Retina (tissue), 1 donor: ENCODE measurements around the gene PID1.

Experiments
- DNase-seq: peaks from one replicate; pipeline ENCODE4 v3.0.0-alpha.2; 2016

PID1 gene

GRCh38 chr2:229059331-229060033 is 211.6 kb downstream of the PID1 start:
- DNase-seq, result no peak

DNA sequence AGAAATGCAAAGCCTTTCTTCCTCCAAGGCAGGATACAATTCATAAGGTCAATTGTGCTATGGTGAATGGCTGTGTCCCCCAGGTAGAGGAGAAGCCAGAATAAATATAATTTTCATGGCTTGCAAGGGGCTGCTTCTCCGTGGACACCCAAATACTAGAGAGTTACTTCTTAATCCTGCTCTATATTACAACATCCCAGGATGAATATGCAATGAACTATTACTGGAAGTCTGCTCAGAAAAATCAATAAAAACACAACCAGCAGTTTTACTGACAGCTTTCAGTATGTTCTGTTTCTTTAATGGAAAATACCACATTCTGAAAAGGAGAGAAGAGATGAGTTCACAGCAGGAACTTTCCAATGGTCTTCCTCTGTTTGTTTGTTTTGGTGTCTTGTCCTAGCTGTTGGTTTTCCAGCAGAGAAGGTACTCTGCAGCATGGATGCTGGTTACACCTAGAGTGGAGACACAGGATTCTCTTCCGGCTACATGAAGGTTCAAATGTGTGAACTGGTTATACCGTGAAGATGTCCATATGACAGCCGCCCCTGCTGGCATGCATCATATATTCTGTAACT is 213.0 kb downstream of the PID1 start:
- DNase-seq, result peak; percentile 3

- DNase-seq, result no peak
These were observed 216.8 kb downstream of the PID1 start for GRCh38 chr2:229054311-229054710.

DNA sequence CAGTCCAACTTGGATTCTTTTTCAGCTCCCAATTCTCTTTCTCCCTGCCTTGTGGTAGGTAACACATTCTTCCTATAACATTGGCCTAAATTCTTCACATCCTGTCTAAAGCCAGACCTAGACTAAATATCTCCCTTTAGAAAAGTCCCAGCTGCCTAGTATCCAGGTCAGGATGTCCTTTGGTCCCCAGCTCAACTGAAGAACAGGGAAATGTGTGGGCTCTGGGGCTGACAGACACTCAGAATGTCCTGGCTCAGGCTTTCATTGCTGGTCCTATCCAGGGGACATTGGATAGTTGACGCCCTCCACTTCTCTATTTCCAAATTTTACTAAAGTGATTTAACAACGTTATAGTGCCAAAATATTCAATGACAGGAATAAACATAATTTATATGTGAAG is 219.3 kb downstream of the PID1 start:
- DNase-seq, result no peak

DNA sequence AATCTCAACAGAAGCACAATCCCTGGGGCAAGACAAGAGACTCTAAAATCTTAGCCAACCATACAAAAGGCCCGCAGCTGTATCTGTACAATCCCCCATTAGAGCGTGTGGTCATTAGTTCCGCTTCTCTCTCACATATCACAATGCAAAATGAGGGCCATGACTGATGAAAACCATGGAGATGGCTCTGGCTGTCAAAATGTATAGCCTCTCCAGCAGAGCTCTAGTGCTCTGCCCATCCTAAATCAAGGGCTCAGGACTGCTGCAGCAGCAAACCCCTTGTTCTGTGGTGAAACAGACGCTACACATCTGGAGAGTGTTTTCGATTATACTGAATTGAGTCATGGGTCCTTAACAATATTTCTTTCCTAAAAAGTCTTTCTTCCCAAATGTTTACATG is 221.0 kb downstream of the PID1 start:
- DNase-seq, result no peak

GRCh38 chr2:229048134-229048533 is 223.0 kb downstream of the PID1 start:
- no peak for DNase-seq

GRCh38 chr2:229045671-229046070 is 225.4 kb downstream of the PID1 start:
- no peak for DNase-seq

- no peak for DNase-seq
These were observed 226.5 kb downstream of the PID1 start for GRCh38 chr2:229044581-229044980.

DNA sequence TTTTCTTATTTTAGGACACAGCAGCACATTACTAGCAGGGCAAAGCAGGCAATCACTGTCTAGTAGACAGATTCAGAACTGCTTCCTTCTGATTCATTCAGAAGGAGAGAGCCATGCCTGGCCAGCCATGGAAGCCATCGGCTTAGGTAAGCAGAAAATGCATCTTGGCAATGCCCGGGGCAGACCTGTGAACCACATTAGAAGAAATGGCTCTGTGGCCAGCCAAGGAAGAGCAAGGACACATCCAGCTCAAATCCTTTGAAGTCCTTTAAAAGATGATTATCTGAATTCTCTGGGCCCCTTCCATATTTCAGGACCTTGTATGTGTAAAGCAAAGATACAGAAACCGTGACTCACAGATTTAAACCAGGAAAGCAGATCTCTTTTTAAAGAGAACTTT is 227.4 kb downstream of the PID1 start:
- no peak for DNase-seq

DNA sequence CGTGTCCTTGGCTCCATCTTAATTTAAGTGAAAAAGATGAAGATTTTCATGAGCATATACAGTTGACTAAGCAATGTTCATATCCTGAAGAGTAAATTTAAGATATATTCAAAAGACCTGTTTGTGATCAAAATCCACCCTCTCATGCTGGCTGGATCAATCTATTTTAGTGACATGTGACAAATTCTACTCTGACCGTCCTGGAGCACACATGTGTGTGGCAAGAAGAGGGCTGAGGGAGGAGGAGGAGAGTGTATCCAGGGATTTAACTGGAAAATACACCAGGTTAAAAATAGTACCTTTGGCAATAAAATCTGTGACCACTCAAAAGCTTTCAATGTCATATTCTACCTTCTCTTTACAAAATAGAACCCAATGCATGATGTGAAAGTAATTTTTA is 228.7 kb downstream of the PID1 start:
- no peak for DNase-seq

DNA sequence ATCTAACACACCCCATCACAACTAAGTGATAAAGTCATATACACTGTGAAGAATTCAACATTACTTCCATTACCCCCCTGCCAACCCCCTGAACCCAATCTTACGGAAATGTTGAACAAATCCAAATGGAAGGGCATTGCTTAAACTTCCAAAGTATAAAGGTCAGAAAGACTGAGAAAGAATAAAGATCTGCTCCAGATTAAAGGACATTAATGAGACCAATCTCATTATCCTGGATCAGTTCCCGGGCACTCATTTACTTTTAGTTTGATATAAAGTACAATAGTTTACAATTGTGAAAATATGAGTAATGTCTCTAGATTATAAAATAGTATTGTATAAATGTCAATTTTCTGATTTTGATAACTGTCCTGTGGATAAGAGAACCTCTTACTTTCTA is 229.4 kb downstream of the PID1 start:
- no peak for DNase-seq

DNA sequence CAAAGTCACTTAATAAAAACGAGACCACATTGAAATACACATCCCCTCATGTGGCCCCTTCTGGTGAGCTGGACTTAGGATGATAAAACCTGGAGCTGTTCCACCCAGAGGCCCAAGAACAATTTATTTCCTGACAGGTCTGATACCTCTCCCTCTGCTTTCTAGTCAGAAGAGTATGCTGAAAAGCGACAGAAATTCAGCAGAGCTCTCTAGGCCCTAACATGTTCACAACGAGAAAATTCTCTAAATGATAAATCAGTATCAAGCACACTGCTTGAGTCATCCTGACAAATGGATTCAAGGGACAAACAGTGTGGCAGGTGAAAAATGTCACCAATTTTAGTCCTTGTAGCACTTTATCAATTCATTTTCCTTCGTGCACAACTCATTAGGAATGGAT is 233.5 kb downstream of the PID1 start:
- no peak for DNase-seq

GRCh38 chr2:229033816-229034215 is 237.3 kb downstream of the PID1 start:
- DNase-seq, result no peak

- DNase-seq, result no peak
These were observed 238.4 kb downstream of the PID1 start for GRCh38 chr2:229032608-229033234.

- no peak for DNase-seq
These were observed 243.6 kb downstream of the PID1 start for GRCh38 chr2:229027353-229028105.

GRCh38 chr2:229025653-229026052 is 245.4 kb downstream of the PID1 start:
- DNase-seq, result no peak

GRCh38 chr2:229022652-229023051 is 248.4 kb downstream of the PID1 start:
- DNase-seq, result no peak

DNA sequence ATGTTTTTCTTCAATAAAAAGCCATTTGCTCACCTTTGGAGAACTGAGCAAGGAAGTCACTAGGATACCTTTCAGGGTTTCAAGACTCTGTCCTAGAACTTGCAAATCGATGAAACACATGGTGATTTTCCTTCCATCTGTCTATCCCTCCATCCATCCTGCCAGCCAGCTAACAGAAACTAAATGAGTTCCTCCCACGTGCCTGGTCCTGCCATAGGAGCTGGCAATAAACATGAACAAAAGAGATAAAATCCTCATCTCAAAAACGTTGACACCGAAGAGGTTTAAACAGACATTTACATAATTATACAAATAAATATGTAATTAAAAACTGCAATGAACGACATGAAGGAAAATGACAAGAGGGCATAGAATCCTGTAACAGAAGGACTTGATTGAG is 249.0 kb downstream of the PID1 start:
- no peak for DNase-seq

DNA sequence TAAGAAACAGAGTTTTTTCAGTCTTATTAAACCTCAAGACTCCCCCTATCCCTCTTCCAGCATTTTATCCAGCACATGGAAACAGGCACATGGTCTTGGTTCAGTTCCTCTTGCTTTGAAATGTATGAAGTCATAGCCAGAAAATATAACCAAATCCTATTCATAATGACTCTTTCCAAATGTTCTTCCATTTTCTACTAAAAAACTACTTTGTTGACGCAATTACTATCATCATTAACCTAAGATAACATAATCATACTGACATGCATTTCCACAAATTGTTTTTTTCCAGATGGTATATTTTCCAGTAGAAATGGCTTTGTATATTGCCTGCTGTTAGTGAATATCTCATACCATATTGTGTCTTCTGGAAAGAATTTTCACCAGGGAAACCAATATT is 261.3 kb downstream of the PID1 start:
- no peak for DNase-seq

DNA sequence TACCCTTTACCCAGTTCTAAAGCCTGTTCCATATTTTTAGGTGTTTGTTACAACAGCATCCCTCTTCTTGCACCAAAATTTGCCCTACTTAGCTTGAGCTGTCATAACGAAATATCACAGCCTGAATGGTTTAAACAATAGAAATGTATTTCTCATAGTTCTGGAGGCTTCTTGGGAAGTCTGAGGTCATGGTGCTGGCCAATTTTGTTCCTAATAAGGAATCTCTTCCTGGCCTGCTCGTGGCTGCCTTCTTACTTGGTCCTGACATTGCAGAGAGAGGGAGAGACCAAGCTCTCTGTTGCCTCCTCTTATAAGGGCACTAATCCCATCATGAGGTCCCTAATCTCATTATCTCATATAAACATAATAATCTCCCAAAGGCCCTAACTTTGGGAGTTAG is 267.8 kb downstream of the PID1 start:
- no peak for DNase-seq

GRCh38 chr2:229001196-229001595 is 269.9 kb downstream of the PID1 start:
- no peak for DNase-seq

- DNase-seq, result no peak
These were observed 271.8 kb downstream of the PID1 start for GRCh38 chr2:228999326-228999725.

- DNase-seq, result no peak
These were observed 282.3 kb downstream of the PID1 start for GRCh38 chr2:228988786-228989185.
